Motor neuron (in vitro differentiated cells): ENCODE measurements around the gene PSD2. TPM values are rescaled to one million over a fixed set of nuclear protein-coding genes. Genes with fewer than 3 reads are reported as not detected.

Experiments
- ATAC-seq, 8 experiments: fragments of 200-7000 bp; cut with Tn5 transposase; replicated peaks in 6 of 8; 2 replicates each; pipeline ENCODE4 v1.8.0; 2021; ENCODE audit warnings: mild to moderate bottlenecking in 8 of 8, moderate library complexity in 8 of 8
- H3K27ac ChIP-seq, 2 donors: fragments of 250-450 bp; sonication (Bioruptor Pico); 2 replicates each; pipeline ENCODE4 v1.9.0; 2021; ENCODE audit warnings: antibody characterized with exemption in 2 of 2, mild to moderate bottlenecking in 2 of 2, moderate library complexity in 1 of 2
- H3K4me1 ChIP-seq, 2 donors: fragments of 250-450 bp; sonication (Bioruptor Pico); replicated peaks in 1 of 2; 2 replicates each; pipeline ENCODE4 v1.6.1; 2021; ENCODE audit warnings: antibody characterized with exemption in 2 of 2, mild to moderate bottlenecking in 2 of 2, moderate library complexity in 1 of 2
- H3K4me3 ChIP-seq, 5 donors: fragments of 250-450 bp; sonication (Bioruptor Pico); 2 replicates each; pipeline ENCODE4 v1.9.0; 2021; ENCODE audit warnings: antibody characterized with exemption in 5 of 5, mild to moderate bottlenecking in 5 of 5, moderate library complexity in 4 of 5
- WGBS, 10 experiments: fragments of 450-650 bp; shearing (Covaris generic); methylation state at CpG; one replicate each; pipeline ENCODE4 v1.0.0; 2022; 5-methylcytosine and 5-hydroxymethylcytosine counted together
- in situ Hi-C, 9 experiments: fragments of 400-800 bp; cut with MboI; loops; one replicate each; pipeline ENCODE4 v1.15.0; 2021; ENCODE audit warnings: low sequenced_read_pairs in 9 of 9, low pct_unique_long_range_greater_than_20kb in 2 of 9; ENCODE audit not compliant: unreplicated experiment in 9 of 9
- total RNA-seq, 8 experiments: library from RNA; unstranded; fragments of 300-600 nt; gene quantifications; 2 replicates each; pipeline versions ENCODE4 v1.2.3 to v1.2.4, GENCODE V29; 2022

Gene PSD2
- total RNA-seq, 8 experiments from 2014 or later, result 0.17 to 12.5 (median 9.6) TPM; not detected in 2

- Histone ChIP-seq H3K4me3 (no peak overlapping the region), H3K27ac (no peak overlapping the region), H3K4me1 (no peaks in the 10 kb centered on the region)
- no peak for ATAC-seq
- in situ Hi-C loops, result no loop called here
- WGBS, 10 experiments, result 0 to 87% (median 57%) methylated on average over 1 to 4 of the region's 12 CpGs; no CpG with 5 or more reads in 6 of the 10 experiments
These were observed 43.0 kb downstream of the PSD2 start for GRCh38 chr5:139838381-139839197.

- no peaks in the 10 kb centered on the region for H3K4me1 ChIP-seq
- in situ Hi-C loops, result no loop called here
- no peak overlapping the region for H3K27ac ChIP-seq
- ATAC-seq, result peak in 1 of 8 experiments; percentile 55
- 17 to 95% (median 80%) methylated on average over 1 to 11 of the region's 16 CpGs; no CpG with 5 or more reads in 4 of the 10 experiments for WGBS, 10 experiments
- H3K4me3 ChIP-seq, result no peak overlapping the region
These were observed 43.7 kb downstream of the PSD2 start for GRCh38 chr5:139839232-139839815.

- no peak overlapping the region for H3K4me3 ChIP-seq
- in situ Hi-C loops, result loop anchor here in 1 of 9 experiments (10.0 kb wide), 1 partner anchor 45 kb away; the partner anchor contains the start of gene PSD2
- 68 to 90% (median 80%) methylated on average over 2 to 5 of the region's 8 CpGs; no CpG with 5 or more reads in 7 of the 10 experiments for WGBS, 10 experiments
- H3K4me1 ChIP-seq, result no peaks in the 10 kb centered on the region
- ATAC-seq, result no peak
- no peak overlapping the region for H3K27ac ChIP-seq
These were observed 44.3 kb downstream of the PSD2 start for GRCh38 chr5:139839918-139840317.

- in situ Hi-C loops, result loop anchor here in 1 of 9 experiments (10.0 kb wide), 1 partner anchor 47 kb away; the partner anchor contains the start of gene PSD2
- no peak overlapping the region for H3K4me3 ChIP-seq
- H3K27ac ChIP-seq, result no peak overlapping the region
- H3K4me1 ChIP-seq, result no peaks in the 10 kb centered on the region
- ATAC-seq, result no peak
- WGBS, 10 experiments, result 4 to 83% (median 43%) methylated on average over 1 to 4 of the region's 4 CpGs
These were observed 45.9 kb downstream of the PSD2 start for GRCh38 chr5:139841549-139841948.

- ATAC-seq, result no peak
- Histone ChIP-seq H3K27ac (no peak overlapping the region), H3K4me1 (no peaks in the 10 kb centered on the region), H3K4me3 (no peak overlapping the region)
- 30 to 100% (median 83%) methylated on average over 1 to 7 of the region's 7 CpGs; no CpG with 5 or more reads in 1 of the 10 experiments for WGBS, 10 experiments
- in situ Hi-C loops, result loop anchor here in 1 of 9 experiments (10.0 kb wide), 1 partner anchor 48 kb away; the partner anchor contains the start of gene PSD2
These were observed 46.7 kb downstream of the PSD2 start for GRCh38 chr5:139842321-139842720.

GRCh38 chr5:139843991-139844390, 48.4 kb downstream of the PSD2 start:
- H3K4me1 ChIP-seq, result no peaks in the 10 kb centered on the region
- H3K4me3 ChIP-seq, result no peak overlapping the region
- ATAC-seq, result no peak
- in situ Hi-C loops, result loop anchor here in 1 of 9 experiments (10.0 kb wide), 1 partner anchor 49 kb away; the partner anchor contains the start of gene PSD2
- H3K27ac ChIP-seq, result no peak overlapping the region
- 0 to 100% (median 53%) methylated on average over 1 to 4 of the region's 5 CpGs; no CpG with 5 or more reads in 1 of the 10 experiments for WGBS, 10 experiments

- Histone ChIP-seq H3K4me3 (no peak overlapping the region), H3K4me1 (no peaks in the 10 kb centered on the region), H3K27ac (no peak overlapping the region)
- peak in 4 of 8 experiments; percentile 8 to 67 (median 53) for ATAC-seq
- in situ Hi-C loops, result loop anchor here in 1 of 9 experiments (10.0 kb wide), 1 partner anchor 50 kb away; the partner anchor contains the start of gene PSD2
- WGBS, 10 experiments, result 37 to 100% (median 55%) methylated on average over 1 to 11 of the region's 18 CpGs; no CpG with 5 or more reads in 3 of the 10 experiments
These were observed 49.0 kb downstream of the PSD2 start for GRCh38 chr5:139844472-139845145.

GRCh38 chr5:139845846-139846681, 50.5 kb downstream of the PSD2 start:
- Histone ChIP-seq H3K27ac (no peak overlapping the region), H3K4me3 (no peak overlapping the region), H3K4me1 (no peaks in the 10 kb centered on the region)
- in situ Hi-C loops, result loop anchor here in 1 of 9 experiments (10.0 kb wide), 1 partner anchor 51 kb away; the partner anchor contains the start of gene PSD2
- WGBS, 10 experiments, result 57 to 90% (median 74%) methylated on average over 4 to 11 of the region's 18 CpGs; no CpG with 5 or more reads in 7 of the 10 experiments
- ATAC-seq, result no peak

GRCh38 chr5:139847091-139847490, 51.5 kb downstream of the PSD2 start:
- in situ Hi-C loops, result loop anchor here in 1 of 9 experiments (10.0 kb wide), 1 partner anchor 52 kb away; the partner anchor contains the start of gene PSD2
- no peaks in the 10 kb centered on the region for H3K4me1 ChIP-seq
- 17 to 74% (median 38%) methylated on average over 2 to 4 of the region's 10 CpGs; no CpG with 5 or more reads in 6 of the 10 experiments for WGBS, 10 experiments
- ATAC-seq, result no peak
- no peak overlapping the region for H3K27ac ChIP-seq
- H3K4me3 ChIP-seq, result no peak overlapping the region

GRCh38 chr5:139847790-139848507, 52.3 kb downstream of the PSD2 start:
- 0 to 14% (median 0%) methylated on average over 1 to 8 of the region's 107 CpGs; no CpG with 5 or more reads in 3 of the 10 experiments for WGBS, 10 experiments
- Histone ChIP-seq H3K4me3 (peak overlapping the region; percentile 41 to 55 (median 46)), H3K27ac (peak overlapping the region in 1 of 2 donors; percentile 46), H3K4me1 (no peaks in the 10 kb centered on the region)
- in situ Hi-C loops, result loop anchor here in 1 of 9 experiments (10.0 kb wide), 1 partner anchor 53 kb away; the partner anchor contains the start of gene PSD2
- ATAC-seq, result peak; percentile 76 to 94 (median 90)

GRCh38 chr5:139848508-139849100, 53.0 kb downstream of the PSD2 start:
- peak overlapping the region in 1 of 2 donors; percentile 46 for H3K27ac ChIP-seq
- no peaks in the 10 kb centered on the region for H3K4me1 ChIP-seq
- H3K4me3 ChIP-seq, result peak overlapping the region; percentile 41 to 55 (median 46)
- 63 to 100% (median 78%) methylated on average over 1 to 5 of the region's 43 CpGs; no CpG with 5 or more reads in 6 of the 10 experiments for WGBS, 10 experiments
- in situ Hi-C loops, result loop anchor here in 1 of 9 experiments (10.0 kb wide), 1 partner anchor 54 kb away; the partner anchor contains the start of gene PSD2
- ATAC-seq, result peak in 3 of 8 experiments; percentile 5 to 45 (median 35)
